Mammary epithelial cell (primary cell): ENCODE results near the gene LCN2.

ENCODE experiments used
- CTCF ChIP-seq, 2 donors: IDR thresholded peaks in 1 of 2; conservative IDR thresholded peaks in 1 of 2; 2 replicates each; pipeline ENCODE4 v1.5.1; 2011 to 2012; ENCODE audit warnings: inconsistent platforms in 2 of 2, low read length in 2 of 2, mild to moderate bottlenecking in 2 of 2, control low read depth in 1 of 2, low read depth in 1 of 2; ENCODE audit not compliant: insufficient read depth in 1 of 2; ENCODE audit errors: extremely low read depth in 1 of 2
- EZH2 ChIP-seq: IDR thresholded peaks from 2 replicates; pipeline ENCODE4 v1.6.1; 2012; ENCODE audit warnings: low read length, inconsistent platforms, borderline replicate concordance

GRCh38 chr9:128151309-128152132, 2.3 kb downstream of the LCN2 start:
- TF ChIP-seq CTCF (conservative IDR thresholded peaks at IDR 0.05 in 1 of 2, IDR thresholded peaks at IDR 0.05 in 1 of 2; ENCODE audit: extremely low read depth in 1 of 2, insufficient read depth in 1 of 2, low read depth in 1 of 2, low read length in 2 of 2) (no peak), EZH2 (no peak)
